GM10266 (cell line): ENCODE data around the gene SNX9.
"Not testable (repeated sequence)": the region's sequence is repeated elsewhere in the genome, so short reads cannot be mapped to it uniquely, and the experiment has no call there.

ENCODE experiments used
- DNase-seq: peaks from one replicate; pipeline ENCODE4 v3.0.0; 2012; ENCODE audit errors: extremely low spot score
- CTCF ChIP-seq: IDR thresholded peaks from 2 replicates; pipeline ENCODE4 v1.5.1; 2012; ENCODE audit warnings: mild to moderate bottlenecking, low read depth; ENCODE audit not compliant: control insufficient read depth, insufficient read depth; ENCODE audit errors: missing control alignments

The SNX9 gene

GRCh38 chr6:157834549-157834948 is 11.5 kb downstream of the SNX9 start:
- no peak for TF ChIP-seq CTCF
- no peak for DNase-seq

GRCh38 chr6:157838718-157839430 is 15.8 kb downstream of the SNX9 start:
- DNase-seq = no peak
- no peak for TF ChIP-seq CTCF

GRCh38 chr6:157839606-157840005 is 16.6 kb downstream of the SNX9 start:
- TF ChIP-seq CTCF = no peak
- DNase-seq = no peak

GRCh38 chr6:157840261-157840660 is 17.2 kb downstream of the SNX9 start:
- DNase-seq = no peak
- no peak for TF ChIP-seq CTCF

- no peak for DNase-seq
- TF ChIP-seq CTCF = no peak
Measured at GRCh38 chr6:157840776-157841175, 17.7 kb downstream of the SNX9 start.

GRCh38 chr6:157841211-157841840 is 18.3 kb downstream of the SNX9 start:
- DNase-seq = no peak
- TF ChIP-seq CTCF = no peak

GRCh38 chr6:157842212-157842611 is 19.2 kb downstream of the SNX9 start:
- DNase-seq = no peak
- TF ChIP-seq CTCF = no peak

- not testable (repeated sequence) for DNase-seq
Measured at GRCh38 chr6:157844196-157844595, 21.1 kb downstream of the SNX9 start.
